Measurements from ENCODE around the gene CHST1.

DNA sequence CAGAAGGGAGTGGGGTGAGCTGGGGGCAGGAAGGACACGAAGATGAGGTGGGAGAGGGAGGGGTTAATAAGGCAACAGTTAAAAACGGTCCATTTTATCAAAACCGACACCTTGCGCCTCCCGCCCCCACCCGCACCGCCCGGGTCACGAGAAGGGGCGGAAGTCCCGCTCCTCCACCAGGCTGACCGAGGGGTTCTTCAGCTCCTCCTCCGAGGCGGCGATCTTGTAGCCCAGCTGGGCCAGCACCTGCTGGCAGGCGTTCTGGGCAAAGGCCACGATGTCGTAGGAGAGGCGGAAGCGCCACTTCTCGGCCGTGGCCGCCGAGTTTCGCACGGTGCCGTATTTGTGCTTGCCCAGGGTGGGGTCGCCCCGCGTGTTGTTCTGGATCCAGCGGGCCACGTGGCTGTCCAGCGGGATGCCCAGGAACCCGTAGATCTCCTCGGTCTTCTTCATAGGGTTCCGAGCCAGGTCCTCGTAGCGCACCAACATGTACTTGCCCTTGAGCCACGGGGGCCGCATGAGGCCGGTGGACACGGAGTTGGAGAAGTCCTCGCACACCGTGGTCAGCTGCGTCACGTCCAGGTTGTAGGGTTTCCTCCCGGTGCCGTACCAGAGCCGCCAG lies 15.8 kb downstream of the CHST1 start:
- TF ChIP-seq RAD21 (IDR thresholded peaks at IDR 0.05; ENCODE audit: low read depth) = no peak
- TF ChIP-seq TAF1 (IDR thresholded peaks at IDR 0.05; ENCODE audit: low read depth) = no peak
- TF ChIP-seq, protein P1, sequence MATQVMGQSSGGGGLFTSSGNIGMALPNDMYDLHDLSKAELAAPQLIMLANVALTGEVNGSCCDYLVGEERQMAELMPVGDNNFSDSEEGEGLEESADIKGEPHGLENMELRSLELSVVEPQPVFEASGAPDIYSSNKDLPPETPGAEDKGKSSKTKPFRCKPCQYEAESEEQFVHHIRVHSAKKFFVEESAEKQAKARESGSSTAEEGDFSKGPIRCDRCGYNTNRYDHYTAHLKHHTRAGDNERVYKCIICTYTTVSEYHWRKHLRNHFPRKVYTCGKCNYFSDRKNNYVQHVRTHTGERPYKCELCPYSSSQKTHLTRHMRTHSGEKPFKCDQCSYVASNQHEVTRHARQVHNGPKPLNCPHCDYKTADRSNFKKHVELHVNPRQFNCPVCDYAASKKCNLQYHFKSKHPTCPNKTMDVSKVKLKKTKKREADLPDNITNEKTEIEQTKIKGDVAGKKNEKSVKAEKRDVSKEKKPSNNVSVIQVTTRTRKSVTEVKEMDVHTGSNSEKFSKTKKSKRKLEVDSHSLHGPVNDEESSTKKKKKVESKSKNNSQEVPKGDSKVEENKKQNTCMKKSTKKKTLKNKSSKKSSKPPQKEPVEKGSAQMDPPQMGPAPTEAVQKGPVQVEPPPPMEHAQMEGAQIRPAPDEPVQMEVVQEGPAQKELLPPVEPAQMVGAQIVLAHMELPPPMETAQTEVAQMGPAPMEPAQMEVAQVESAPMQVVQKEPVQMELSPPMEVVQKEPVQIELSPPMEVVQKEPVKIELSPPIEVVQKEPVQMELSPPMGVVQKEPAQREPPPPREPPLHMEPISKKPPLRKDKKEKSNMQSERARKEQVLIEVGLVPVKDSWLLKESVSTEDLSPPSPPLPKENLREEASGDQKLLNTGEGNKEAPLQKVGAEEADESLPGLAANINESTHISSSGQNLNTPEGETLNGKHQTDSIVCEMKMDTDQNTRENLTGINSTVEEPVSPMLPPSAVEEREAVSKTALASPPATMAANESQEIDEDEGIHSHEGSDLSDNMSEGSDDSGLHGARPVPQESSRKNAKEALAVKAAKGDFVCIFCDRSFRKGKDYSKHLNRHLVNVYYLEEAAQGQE (IDR thresholded peaks at IDR 0.05; ENCODE audit: low read depth) = no peak
- no peak for TF ChIP-seq EP300 (IDR thresholded peaks at IDR 0.05; ENCODE audit: borderline replicate concordance)
- no peak for TF ChIP-seq CREB1 (IDR thresholded peaks at IDR 0.05; ENCODE audit: low read depth)
- TF ChIP-seq NFIC (IDR thresholded peaks at IDR 0.05) = no peak
- TF ChIP-seq ZBTB7A (IDR thresholded peaks at IDR 0.05; ENCODE audit: low read depth) = no peak
- TF ChIP-seq YY1 (IDR thresholded peaks at IDR 0.05; ENCODE audit: low read depth) = no peak
- TF ChIP-seq EGR1 (IDR thresholded peaks at IDR 0.05) = no peak
- TF ChIP-seq TEAD4 (IDR thresholded peaks at IDR 0.05) = no peak

Measured in Ishikawa (cell line).